ENCODE data around the gene LRRC70.

The LRRC70 gene

DNA sequence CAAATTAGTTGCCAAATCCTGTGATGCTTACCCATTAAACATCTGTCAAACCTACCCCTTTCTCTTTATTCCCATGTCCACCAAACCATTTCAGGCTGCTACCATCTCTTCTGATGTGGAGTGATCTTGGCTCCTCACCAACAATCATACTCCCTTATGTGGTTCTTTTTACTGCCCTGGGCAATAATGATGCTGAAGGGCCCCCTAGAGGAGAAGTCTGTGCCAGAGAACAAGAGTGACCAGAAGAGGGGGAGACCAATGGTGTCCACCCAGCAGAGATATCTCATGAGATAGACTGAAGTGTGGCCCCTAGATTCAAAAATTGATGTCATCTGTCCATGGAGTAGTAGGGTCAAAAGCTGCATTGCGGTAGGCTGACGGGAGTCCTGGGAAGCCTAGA, 10.9 kb downstream of the LRRC70 start:
- Histone ChIP-seq H3K9me2 (replicated peaks; ENCODE audit: insufficient read depth, low read length) (no peaks in the 10 kb centered on the region), H3K9ac (ENCODE audit: low read length) (no peak overlapping the region), H2AFZ (ENCODE audit: low read depth, low read length, severe bottlenecking) (no peak overlapping the region), H3K9me3 (ENCODE audit: insufficient read depth, low read length) (no peaks in the 10 kb centered on the region), H3F3A (ENCODE audit: insufficient read depth) (no peaks in the 10 kb centered on the region), H3K36me3 (ENCODE audit: low read length) (peaks cover 11% of the 10 kb centered on the region; the same call in 1 of the 2 replicates), H3K27ac (ENCODE audit: low read depth, low read length) (no peak overlapping the region), H3K4me3 (ENCODE audit: insufficient read depth, low read length, poor library complexity, severe bottlenecking) (no peak overlapping the region), H4K20me1 (ENCODE audit: low read depth, low read length) (no peaks in the 10 kb centered on the region), H3K79me2 (ENCODE audit: insufficient read depth, low read length) (no peaks in the 10 kb centered on the region), H3K27me3 (ENCODE audit: low read length) (no peaks in the 10 kb centered on the region), H3K4me2 (ENCODE audit: low read depth, low read length, poor library complexity, severe bottlenecking) (no peak overlapping the region)
- no peak for TF ChIP-seq EZH2phosphoT487 (conservative IDR thresholded peaks at IDR 0.05; ENCODE audit: low read length)
- TF ChIP-seq, protein P1, sequence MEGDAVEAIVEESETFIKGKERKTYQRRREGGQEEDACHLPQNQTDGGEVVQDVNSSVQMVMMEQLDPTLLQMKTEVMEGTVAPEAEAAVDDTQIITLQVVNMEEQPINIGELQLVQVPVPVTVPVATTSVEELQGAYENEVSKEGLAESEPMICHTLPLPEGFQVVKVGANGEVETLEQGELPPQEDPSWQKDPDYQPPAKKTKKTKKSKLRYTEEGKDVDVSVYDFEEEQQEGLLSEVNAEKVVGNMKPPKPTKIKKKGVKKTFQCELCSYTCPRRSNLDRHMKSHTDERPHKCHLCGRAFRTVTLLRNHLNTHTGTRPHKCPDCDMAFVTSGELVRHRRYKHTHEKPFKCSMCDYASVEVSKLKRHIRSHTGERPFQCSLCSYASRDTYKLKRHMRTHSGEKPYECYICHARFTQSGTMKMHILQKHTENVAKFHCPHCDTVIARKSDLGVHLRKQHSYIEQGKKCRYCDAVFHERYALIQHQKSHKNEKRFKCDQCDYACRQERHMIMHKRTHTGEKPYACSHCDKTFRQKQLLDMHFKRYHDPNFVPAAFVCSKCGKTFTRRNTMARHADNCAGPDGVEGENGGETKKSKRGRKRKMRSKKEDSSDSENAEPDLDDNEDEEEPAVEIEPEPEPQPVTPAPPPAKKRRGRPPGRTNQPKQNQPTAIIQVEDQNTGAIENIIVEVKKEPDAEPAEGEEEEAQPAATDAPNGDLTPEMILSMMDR (IDR thresholded peaks at IDR 0.05; ENCODE audit: insufficient read depth, low read length, poor library complexity, severe bottlenecking): no peak

DNA sequence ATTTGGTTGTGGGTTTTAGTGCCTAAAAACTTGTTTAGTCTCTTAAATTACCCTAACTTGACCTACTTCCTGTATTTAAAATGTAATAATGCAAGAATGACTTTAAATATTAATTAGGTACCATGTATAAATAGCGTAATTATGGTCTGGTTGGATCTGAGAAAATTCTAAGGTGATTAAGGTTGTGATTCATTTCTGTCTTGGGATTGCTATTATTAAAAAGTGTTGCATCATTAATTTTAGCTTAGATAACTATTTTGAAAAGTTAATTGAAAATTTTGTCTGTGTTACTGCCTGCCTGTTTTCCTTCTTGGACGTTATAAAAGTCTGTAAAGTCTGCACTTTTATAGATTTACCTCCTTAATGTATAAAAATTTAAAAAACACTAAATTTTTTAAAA, 11.8 kb downstream of the LRRC70 start:
- no peaks in the 10 kb centered on the region for H3K27me3 ChIP-seq (ENCODE audit: low read length)
- H3K9me2 ChIP-seq (replicated peaks; ENCODE audit: insufficient read depth, low read length): no peaks in the 10 kb centered on the region
- H4K20me1 ChIP-seq (ENCODE audit: low read depth, low read length): no peaks in the 10 kb centered on the region
- no peak overlapping the region for H3K27ac ChIP-seq (ENCODE audit: low read depth, low read length)
- no peak overlapping the region for H3K4me2 ChIP-seq (ENCODE audit: low read depth, low read length, poor library complexity, severe bottlenecking)
- peaks cover 11% of the 10 kb centered on the region; the same call in 1 of the 2 replicates for H3K36me3 ChIP-seq (ENCODE audit: low read length)
- no peak overlapping the region for H3K9ac ChIP-seq (ENCODE audit: low read length)
- H3F3A ChIP-seq (ENCODE audit: insufficient read depth): no peaks in the 10 kb centered on the region
- TF ChIP-seq EZH2phosphoT487 (conservative IDR thresholded peaks at IDR 0.05; ENCODE audit: low read length): no peak
- TF ChIP-seq, protein P1 (IDR thresholded peaks at IDR 0.05; ENCODE audit: insufficient read depth, low read length, poor library complexity, severe bottlenecking): no peak
- H2AFZ ChIP-seq (ENCODE audit: low read depth, low read length, severe bottlenecking): no peak overlapping the region
- no peak overlapping the region for H3K4me3 ChIP-seq (ENCODE audit: insufficient read depth, low read length, poor library complexity, severe bottlenecking)
- no peaks in the 10 kb centered on the region for H3K9me3 ChIP-seq (ENCODE audit: insufficient read depth, low read length)
- no peaks in the 10 kb centered on the region for H3K79me2 ChIP-seq (ENCODE audit: insufficient read depth, low read length)

DNA sequence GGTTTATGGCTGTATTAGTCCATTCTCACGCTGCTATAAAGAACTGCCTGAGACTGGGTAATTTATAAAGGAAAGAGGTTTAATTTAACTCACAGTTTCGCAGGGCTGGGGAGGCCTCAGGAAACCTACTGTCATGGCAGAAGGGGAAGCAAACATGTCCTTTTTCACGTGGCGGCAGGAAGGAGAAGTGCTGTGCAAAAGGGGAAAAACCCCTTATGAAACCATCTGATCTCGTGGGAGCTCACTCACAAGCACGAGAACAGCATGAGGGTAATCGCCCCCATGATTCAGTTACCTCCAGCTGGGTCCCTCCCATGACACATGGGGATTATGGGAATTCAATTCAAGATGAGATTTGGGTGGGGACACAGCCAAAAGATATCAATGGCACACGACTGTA, 13.9 kb downstream of the LRRC70 start:
- Histone ChIP-seq H3K9me3 (ENCODE audit: insufficient read depth, low read length) (no peaks in the 10 kb centered on the region), H3K9ac (ENCODE audit: low read length) (no peak overlapping the region), H3F3A (ENCODE audit: insufficient read depth) (no peaks in the 10 kb centered on the region), H3K79me2 (ENCODE audit: insufficient read depth, low read length) (no peaks in the 10 kb centered on the region), H3K27me3 (ENCODE audit: low read length) (no peaks in the 10 kb centered on the region), H3K9me2 (replicated peaks; ENCODE audit: insufficient read depth, low read length) (no peaks in the 10 kb centered on the region), H4K20me1 (ENCODE audit: low read depth, low read length) (no peaks in the 10 kb centered on the region), H3K4me3 (ENCODE audit: insufficient read depth, low read length, poor library complexity, severe bottlenecking) (no peak overlapping the region), H3K27ac (ENCODE audit: low read depth, low read length) (no peak overlapping the region), H3K36me3 (ENCODE audit: low read length) (peaks cover 7% of the 10 kb centered on the region; the same call in 1 of the 2 replicates), H2AFZ (ENCODE audit: low read depth, low read length, severe bottlenecking) (no peak overlapping the region), H3K4me2 (ENCODE audit: low read depth, low read length, poor library complexity, severe bottlenecking) (no peak overlapping the region)
- TF ChIP-seq, protein P1 (IDR thresholded peaks at IDR 0.05; ENCODE audit: insufficient read depth, low read length, poor library complexity, severe bottlenecking): no peak
- TF ChIP-seq EZH2phosphoT487 (conservative IDR thresholded peaks at IDR 0.05; ENCODE audit: low read length): no peak
